ENCODE measurements around the gene GLCCI1.
"Not testable (repeated sequence)": the region's sequence is repeated elsewhere in the genome, so short reads cannot be mapped to it uniquely, and the experiment has no call there.

The GLCCI1 gene

DNA sequence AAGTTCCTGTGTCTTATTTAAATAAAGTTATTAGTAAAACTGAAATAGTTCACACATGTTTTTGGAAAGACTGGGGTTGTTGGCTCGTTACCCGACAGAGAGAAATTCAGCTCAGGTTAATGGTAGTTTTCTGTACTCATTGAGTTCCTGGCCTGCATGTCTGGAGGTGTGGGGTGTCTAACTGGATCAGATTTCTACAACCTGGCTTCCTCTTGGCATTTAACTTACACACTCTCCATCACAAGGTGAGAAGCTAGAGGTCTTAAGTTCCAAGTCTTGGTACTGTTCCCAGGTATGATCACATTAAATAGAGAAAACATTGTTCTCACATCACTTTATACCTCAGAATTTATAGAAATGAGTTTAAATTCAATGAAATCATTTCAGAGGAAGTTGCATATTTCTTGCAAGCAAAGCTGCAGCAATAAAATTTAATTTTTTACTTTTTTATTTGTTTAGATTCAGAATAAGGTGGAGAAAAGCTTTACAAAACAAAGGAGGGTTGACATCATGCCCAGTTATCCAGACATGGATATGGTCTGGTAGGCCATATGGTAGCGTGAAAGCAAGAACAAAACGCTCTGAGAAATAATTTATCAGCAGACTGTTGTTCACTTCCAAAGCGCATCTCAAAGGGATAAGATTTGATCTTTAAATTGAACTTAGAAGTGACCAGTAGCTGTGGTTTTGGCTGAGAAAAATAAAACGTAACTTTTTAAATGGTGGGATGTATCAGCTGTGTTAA lies 120.6 kb downstream of the GLCCI1 start:
- no peaks in the 10 kb centered on the region for H3K27me3 ChIP-seq (ENCODE audit: control insufficient read depth, insufficient read depth, low read length)

DNA sequence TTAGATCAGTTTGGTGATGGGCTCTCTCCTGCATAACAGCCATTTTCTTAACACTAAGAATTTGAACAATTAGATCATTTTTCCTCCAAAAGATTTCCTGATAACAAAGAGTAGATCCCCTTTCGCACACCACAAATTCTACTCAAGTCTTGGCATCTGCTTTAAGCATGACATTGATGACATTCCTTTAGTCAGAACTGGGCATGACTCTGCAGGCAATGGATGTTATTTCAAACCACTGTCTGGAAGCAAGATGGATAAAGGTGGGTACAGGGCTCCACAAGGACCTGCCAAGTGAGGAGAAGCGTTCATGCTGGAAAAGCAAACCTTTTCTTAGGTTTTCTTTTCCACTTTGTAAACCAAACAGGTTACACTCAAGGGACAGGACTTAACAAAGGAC lies 123.5 kb downstream of the GLCCI1 start:
- H3K27me3 ChIP-seq (ENCODE audit: control insufficient read depth, insufficient read depth, low read length) = no peaks in the 10 kb centered on the region
- H3K4me3 ChIP-seq (ENCODE audit: low read length) = no peak overlapping the region
- H3K4me1 ChIP-seq (ENCODE audit: control insufficient read depth, insufficient read depth, low read length) = no peaks in the 10 kb centered on the region
- H3K36me3 ChIP-seq (ENCODE audit: control insufficient read depth, insufficient read depth, low read length) = no peaks in the 10 kb centered on the region
- H3K9me3 ChIP-seq (ENCODE audit: control insufficient read depth, low read length) = no peaks in the 10 kb centered on the region
- no peak overlapping the region for H3K9ac ChIP-seq (ENCODE audit: low read length)

More for the DNA sequence above, 120.6 kb downstream of the GLCCI1 start:
- no peak overlapping the region for H3K9ac ChIP-seq (ENCODE audit: low read length)
- H3K36me3 ChIP-seq (ENCODE audit: control insufficient read depth, insufficient read depth, low read length) = no peaks in the 10 kb centered on the region
- no peak overlapping the region for H3K4me3 ChIP-seq (ENCODE audit: low read length)
- no peaks in the 10 kb centered on the region for H3K9me3 ChIP-seq (ENCODE audit: control insufficient read depth, low read length)
- H3K4me1 ChIP-seq (ENCODE audit: control insufficient read depth, insufficient read depth, low read length) = no peaks in the 10 kb centered on the region

DNA sequence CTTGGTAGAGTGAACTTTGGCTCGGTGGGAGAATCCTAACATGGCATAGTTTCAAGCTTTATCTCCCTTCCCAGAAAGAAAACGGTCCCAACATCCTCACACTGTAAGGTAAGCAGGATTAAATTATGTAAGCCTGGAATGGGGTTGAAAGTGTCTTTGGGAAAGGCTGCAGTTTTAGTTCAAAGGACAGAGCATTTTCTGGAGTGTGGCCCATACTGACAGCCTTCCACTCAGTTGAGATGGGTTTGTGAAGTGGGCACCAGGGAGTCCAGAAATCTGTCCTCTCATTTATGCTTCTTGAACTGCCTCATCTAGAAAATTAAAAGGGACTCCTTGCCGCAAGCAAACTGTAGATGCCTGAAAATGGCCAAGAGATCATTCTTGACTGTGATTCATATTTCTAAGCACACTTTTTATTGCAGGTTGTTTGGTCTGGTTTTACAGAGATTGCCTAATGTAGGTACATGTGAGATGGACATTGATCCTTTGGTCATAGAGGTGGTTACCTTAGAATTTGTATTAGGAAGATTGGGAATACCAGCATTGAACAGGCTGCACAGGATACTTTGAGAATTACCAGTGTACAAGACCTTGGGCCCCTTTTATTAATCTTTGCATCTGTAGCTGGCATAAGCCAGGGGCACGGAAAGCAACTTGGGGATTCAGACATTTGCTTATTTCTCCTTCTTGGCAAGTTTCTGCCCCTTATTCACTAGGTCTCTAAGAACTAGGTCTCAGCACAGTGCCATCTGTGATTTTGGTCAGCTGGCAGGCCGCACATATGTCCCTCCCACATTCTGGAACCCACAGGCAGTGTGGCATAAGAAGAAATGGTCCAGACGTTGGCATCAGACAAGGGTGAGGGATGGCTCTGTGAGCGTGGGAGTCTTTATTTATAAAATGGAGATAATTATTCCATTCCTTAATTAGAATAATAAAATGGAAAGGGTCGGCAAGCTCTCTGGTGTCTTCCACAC lies 125.9 kb downstream of the GLCCI1 start:
- Histone ChIP-seq H3K27me3 (ENCODE audit: control insufficient read depth, insufficient read depth, low read length) (no peaks in the 10 kb centered on the region), H3K9me3 (ENCODE audit: control insufficient read depth, low read length) (no peaks in the 10 kb centered on the region), H3K4me3 (ENCODE audit: low read length) (no peak overlapping the region), H3K36me3 (ENCODE audit: control insufficient read depth, insufficient read depth, low read length) (no peaks in the 10 kb centered on the region), H3K4me1 (ENCODE audit: control insufficient read depth, insufficient read depth, low read length) (no peaks in the 10 kb centered on the region), H3K9ac (ENCODE audit: low read length) (no peak overlapping the region)

GRCh38 chr7:8101292-8101691 lies 132.7 kb downstream of the GLCCI1 start:
- not testable (repeated sequence) for H3K9me3 ChIP-seq (ENCODE audit: control insufficient read depth, low read length); H3K36me3 ChIP-seq (ENCODE audit: control insufficient read depth, insufficient read depth, low read length); H3K4me1 ChIP-seq (ENCODE audit: control insufficient read depth, insufficient read depth, low read length); H3K4me3 ChIP-seq (ENCODE audit: low read length); H3K9ac ChIP-seq (ENCODE audit: low read length); H3K27me3 ChIP-seq (ENCODE audit: control insufficient read depth, insufficient read depth, low read length)

DNA sequence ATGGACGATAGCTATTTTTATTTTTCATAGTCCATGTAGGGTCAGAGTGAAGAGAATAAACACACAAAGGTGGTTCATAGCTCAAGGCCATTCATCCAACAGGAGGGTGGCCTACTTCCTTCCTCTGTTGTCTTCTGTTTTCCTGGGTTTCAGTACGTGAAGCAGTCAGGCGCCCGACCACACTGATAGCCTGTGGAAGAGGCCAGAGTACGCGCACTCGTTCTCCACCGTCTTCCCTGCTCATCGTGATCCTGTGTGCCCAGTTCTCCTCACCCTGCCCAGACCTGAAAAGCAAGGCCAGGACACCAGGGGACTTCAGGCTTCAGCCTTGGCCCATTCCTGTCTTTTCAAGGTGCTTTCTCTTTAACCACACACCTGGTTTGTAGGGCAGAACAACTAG lies 134.7 kb downstream of the GLCCI1 start:
- H3K9ac ChIP-seq (ENCODE audit: low read length) = no peak overlapping the region
- no peaks in the 10 kb centered on the region for H3K9me3 ChIP-seq (ENCODE audit: control insufficient read depth, low read length)
- no peak overlapping the region for H3K4me3 ChIP-seq (ENCODE audit: low read length)
- H3K36me3 ChIP-seq (ENCODE audit: control insufficient read depth, insufficient read depth, low read length) = no peaks in the 10 kb centered on the region
- H3K4me1 ChIP-seq (ENCODE audit: control insufficient read depth, insufficient read depth, low read length) = no peaks in the 10 kb centered on the region
- no peaks in the 10 kb centered on the region for H3K27me3 ChIP-seq (ENCODE audit: control insufficient read depth, insufficient read depth, low read length)

DNA sequence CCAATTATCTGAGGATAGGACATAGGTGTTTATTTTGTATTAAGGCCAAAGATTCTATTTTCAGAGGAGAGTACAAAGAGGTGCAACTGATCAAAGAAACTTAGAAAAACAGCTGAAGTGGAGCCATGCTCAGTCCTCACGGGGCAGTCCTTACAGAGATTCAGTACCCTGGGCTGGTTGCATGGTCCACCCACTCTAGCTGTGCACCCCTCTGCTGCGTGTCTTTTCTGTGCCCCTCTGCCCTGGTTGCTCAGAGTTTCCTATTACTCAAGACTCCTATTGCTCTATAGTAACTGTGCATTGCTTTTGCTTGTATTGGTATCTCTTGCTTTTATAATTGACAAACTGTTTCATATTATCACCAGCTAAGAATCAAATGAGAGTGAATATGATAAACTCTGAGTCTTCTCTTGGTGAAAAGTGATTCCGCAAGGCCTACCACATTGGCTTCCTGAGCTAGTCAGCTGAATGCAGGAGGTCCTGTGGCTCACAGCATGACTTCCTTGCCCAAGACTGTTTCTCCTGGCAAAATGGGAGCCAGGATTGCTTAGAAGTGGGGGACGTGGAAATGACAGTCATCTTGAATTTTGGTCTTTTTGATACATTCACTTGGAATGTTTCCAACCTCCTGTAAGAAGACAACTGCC lies 137.0 kb downstream of the GLCCI1 start:
- H3K36me3 ChIP-seq (ENCODE audit: control insufficient read depth, insufficient read depth, low read length) = no peaks in the 10 kb centered on the region
- H3K9ac ChIP-seq (ENCODE audit: low read length) = no peak overlapping the region
- no peaks in the 10 kb centered on the region for H3K9me3 ChIP-seq (ENCODE audit: control insufficient read depth, low read length)
- H3K4me1 ChIP-seq (ENCODE audit: control insufficient read depth, insufficient read depth, low read length) = no peaks in the 10 kb centered on the region
- H3K27me3 ChIP-seq (ENCODE audit: control insufficient read depth, insufficient read depth, low read length) = no peaks in the 10 kb centered on the region
- no peak overlapping the region for H3K4me3 ChIP-seq (ENCODE audit: low read length)

GRCh38 chr7:8109196-8110022 lies 140.8 kb downstream of the GLCCI1 start:
- no peaks in the 10 kb centered on the region for H3K36me3 ChIP-seq (ENCODE audit: control insufficient read depth, insufficient read depth, low read length)
- no peaks in the 10 kb centered on the region for H3K9me3 ChIP-seq (ENCODE audit: control insufficient read depth, low read length)
- no peak overlapping the region for H3K4me3 ChIP-seq (ENCODE audit: low read length)
- no peaks in the 10 kb centered on the region for H3K27me3 ChIP-seq (ENCODE audit: control insufficient read depth, insufficient read depth, low read length)
- H3K4me1 ChIP-seq (ENCODE audit: control insufficient read depth, insufficient read depth, low read length) = no peaks in the 10 kb centered on the region
- H3K9ac ChIP-seq (ENCODE audit: low read length) = no peak overlapping the region

DNA sequence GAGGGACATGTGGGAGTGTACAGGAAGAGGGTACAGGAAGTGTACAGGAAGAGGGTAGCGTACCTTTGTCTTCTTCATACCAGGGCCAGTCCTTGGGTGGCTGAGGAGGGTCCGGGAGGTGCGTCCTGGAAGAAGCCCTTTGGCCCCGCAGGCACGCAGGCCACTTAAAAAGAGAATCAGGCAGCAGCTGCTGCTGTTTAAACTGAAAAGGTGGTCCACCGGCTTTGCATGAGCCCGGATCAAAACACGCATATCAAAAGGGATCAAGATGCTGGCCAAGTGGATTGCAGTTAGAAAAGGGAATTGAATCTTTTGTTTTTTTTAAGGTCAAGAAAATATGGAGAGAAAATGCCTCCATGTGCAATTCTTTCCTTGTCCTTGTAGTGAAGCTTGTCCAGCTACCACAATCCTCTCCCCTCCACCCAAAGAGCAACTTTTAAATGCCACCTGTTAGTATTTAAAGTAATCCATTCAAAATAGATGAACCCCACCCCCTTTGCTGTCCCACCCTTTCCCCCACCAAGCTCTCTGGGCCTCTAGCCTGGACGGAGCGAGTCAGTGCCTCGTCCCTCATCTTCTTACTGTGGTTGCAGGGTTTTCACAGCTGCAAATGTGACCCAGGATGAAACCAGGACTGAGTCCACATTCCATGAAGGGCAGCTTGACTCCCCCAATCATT lies 142.8 kb downstream of the GLCCI1 start:
- H3K27me3 ChIP-seq (ENCODE audit: control insufficient read depth, insufficient read depth, low read length) = no peaks in the 10 kb centered on the region
- no peaks in the 10 kb centered on the region for H3K36me3 ChIP-seq (ENCODE audit: control insufficient read depth, insufficient read depth, low read length)
- H3K9ac ChIP-seq (ENCODE audit: low read length) = no peak overlapping the region
- no peaks in the 10 kb centered on the region for H3K9me3 ChIP-seq (ENCODE audit: control insufficient read depth, low read length)
- no peaks in the 10 kb centered on the region for H3K4me1 ChIP-seq (ENCODE audit: control insufficient read depth, insufficient read depth, low read length)
- no peak overlapping the region for H3K4me3 ChIP-seq (ENCODE audit: low read length)

GRCh38 chr7:8112685-8113084 lies 144.1 kb downstream of the GLCCI1 start:
- no peak overlapping the region for H3K9ac ChIP-seq (ENCODE audit: low read length)
- H3K4me3 ChIP-seq (ENCODE audit: low read length) = no peak overlapping the region
- H3K36me3 ChIP-seq (ENCODE audit: control insufficient read depth, insufficient read depth, low read length) = no peaks in the 10 kb centered on the region
- no peaks in the 10 kb centered on the region for H3K27me3 ChIP-seq (ENCODE audit: control insufficient read depth, insufficient read depth, low read length)
- no peaks in the 10 kb centered on the region for H3K9me3 ChIP-seq (ENCODE audit: control insufficient read depth, low read length)
- H3K4me1 ChIP-seq (ENCODE audit: control insufficient read depth, insufficient read depth, low read length) = no peaks in the 10 kb centered on the region

GRCh38 chr7:8113184-8113583 lies 144.6 kb downstream of the GLCCI1 start:
- Histone ChIP-seq H3K4me3 (ENCODE audit: low read length) (no peak overlapping the region), H3K4me1 (ENCODE audit: control insufficient read depth, insufficient read depth, low read length) (no peaks in the 10 kb centered on the region), H3K9ac (ENCODE audit: low read length) (no peak overlapping the region), H3K9me3 (ENCODE audit: control insufficient read depth, low read length) (no peaks in the 10 kb centered on the region), H3K27me3 (ENCODE audit: control insufficient read depth, insufficient read depth, low read length) (no peaks in the 10 kb centered on the region), H3K36me3 (ENCODE audit: control insufficient read depth, insufficient read depth, low read length) (no peaks in the 10 kb centered on the region)

GRCh38 chr7:8114175-8114574 lies 145.6 kb downstream of the GLCCI1 start:
- no peaks in the 10 kb centered on the region for H3K36me3 ChIP-seq (ENCODE audit: control insufficient read depth, insufficient read depth, low read length)
- H3K27me3 ChIP-seq (ENCODE audit: control insufficient read depth, insufficient read depth, low read length) = no peaks in the 10 kb centered on the region
- H3K9ac ChIP-seq (ENCODE audit: low read length) = no peak overlapping the region
- H3K4me1 ChIP-seq (ENCODE audit: control insufficient read depth, insufficient read depth, low read length) = no peaks in the 10 kb centered on the region
- H3K9me3 ChIP-seq (ENCODE audit: control insufficient read depth, low read length) = no peaks in the 10 kb centered on the region
- no peak overlapping the region for H3K4me3 ChIP-seq (ENCODE audit: low read length)
